ENCODE data around the gene LRRC74B. TPM values are rescaled to one million over a fixed set of nuclear protein-coding genes. Genes with fewer than 3 reads are reported as not detected.

The LRRC74B gene, protein sequence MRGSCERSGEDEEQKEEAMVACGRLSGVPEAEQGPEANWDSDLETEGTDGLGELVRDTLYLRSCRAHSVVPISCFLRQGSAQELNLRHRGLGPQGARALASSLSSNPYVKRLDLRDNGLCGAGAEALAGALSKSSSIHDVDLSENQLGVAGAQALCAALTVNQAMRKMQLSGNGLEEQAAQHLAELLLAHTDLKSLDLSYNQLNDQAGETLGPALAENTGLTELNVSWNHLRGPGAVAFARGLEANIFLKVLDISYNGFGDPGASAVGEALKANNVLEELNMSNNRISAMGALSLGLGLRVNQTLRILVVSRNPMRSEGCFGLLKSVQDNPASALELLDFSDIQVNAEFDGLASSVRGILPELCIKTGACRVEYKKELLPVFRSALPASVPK
- not detected for total RNA-seq (ENCODE audit: unreplicated experiment)
- long read RNA-seq: 0 reads

DNA sequence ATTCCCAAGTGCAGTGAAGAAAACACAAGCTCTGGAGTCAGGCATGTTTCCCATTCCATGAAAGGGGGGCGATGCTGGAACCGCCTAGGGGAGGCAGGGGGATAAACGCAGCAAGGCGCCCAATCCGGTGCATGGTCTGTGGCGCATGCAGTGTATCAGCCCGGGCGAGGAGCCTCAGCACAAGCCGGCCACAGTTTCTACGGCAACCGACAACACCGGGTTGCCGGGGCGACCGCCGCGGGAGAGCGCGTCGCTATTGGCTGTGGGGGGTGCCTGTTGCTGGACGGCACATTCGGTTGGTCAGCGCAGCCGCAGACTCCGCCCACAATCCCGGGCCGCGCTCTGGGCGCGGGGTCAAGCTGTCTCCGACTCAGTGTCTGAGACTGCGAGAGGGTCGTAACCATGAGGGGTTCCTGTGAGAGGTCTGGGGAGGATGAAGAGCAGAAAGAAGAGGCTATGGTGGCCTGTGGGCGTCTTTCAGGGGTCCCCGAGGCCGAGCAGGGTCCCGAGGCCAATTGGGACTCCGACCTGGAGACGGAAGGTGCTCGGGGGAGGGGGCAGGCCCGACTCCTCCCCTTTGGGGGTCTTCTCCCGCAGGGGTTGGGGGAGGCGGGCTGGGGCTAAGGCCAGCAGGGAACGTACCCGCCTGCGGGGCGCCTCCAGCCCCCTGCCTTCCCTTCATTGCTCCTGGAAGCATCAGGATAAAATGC lies at the start of gene LRRC74B:
Gene LRRC74B, plus strand, starts transcription at position 362 of the 710 bp plus-strand sequence. Its CDS starts 41 bp downstream, at position 403.
- TF ChIP-seq, protein P1, sequence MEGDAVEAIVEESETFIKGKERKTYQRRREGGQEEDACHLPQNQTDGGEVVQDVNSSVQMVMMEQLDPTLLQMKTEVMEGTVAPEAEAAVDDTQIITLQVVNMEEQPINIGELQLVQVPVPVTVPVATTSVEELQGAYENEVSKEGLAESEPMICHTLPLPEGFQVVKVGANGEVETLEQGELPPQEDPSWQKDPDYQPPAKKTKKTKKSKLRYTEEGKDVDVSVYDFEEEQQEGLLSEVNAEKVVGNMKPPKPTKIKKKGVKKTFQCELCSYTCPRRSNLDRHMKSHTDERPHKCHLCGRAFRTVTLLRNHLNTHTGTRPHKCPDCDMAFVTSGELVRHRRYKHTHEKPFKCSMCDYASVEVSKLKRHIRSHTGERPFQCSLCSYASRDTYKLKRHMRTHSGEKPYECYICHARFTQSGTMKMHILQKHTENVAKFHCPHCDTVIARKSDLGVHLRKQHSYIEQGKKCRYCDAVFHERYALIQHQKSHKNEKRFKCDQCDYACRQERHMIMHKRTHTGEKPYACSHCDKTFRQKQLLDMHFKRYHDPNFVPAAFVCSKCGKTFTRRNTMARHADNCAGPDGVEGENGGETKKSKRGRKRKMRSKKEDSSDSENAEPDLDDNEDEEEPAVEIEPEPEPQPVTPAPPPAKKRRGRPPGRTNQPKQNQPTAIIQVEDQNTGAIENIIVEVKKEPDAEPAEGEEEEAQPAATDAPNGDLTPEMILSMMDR (IDR thresholded peaks at IDR 0.05; ENCODE audit: unreplicated experiment): no peak
- Mint-ChIP-seq H3K27me3 (ENCODE audit: unreplicated experiment) (peaks cover 2% of the 10 kb centered on the region), H3K27ac (ENCODE audit: unreplicated experiment) (peak within 1 kb of the TSS; percentile 97), H3K36me3 (ENCODE audit: low read depth, unreplicated experiment) (no peaks in the 10 kb centered on the region), H3K4me3 (ENCODE audit: unreplicated experiment) (peak within 1 kb of the TSS; percentile 95), H3K4me1 (ENCODE audit: unreplicated experiment) (no peaks in the 10 kb centered on the region), H3K9me3 (ENCODE audit: unreplicated experiment) (no peaks in the 10 kb centered on the region)
- DNase-seq (ENCODE audit: low spot score): peak; percentile 98

DNA sequence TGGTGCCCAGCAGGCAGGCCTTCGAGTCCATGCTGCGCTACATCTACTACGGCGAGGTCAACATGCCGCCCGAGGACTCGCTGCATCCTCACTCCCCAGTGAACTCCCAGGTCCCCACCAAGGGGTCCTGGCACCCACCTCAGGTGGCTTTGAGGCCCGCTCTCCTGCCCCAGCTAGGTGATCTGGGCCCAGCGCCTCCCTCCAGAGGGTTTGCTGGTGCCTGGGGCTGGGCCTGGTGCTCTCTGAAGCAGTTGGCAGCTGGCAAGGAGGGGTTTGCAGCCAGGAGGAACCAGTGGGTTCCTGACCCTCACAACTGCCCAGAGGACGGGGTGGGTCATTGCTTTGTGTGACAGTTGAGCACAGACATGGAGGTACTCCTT lies 49.7 kb upstream of the LRRC74B start:
- no peak overlapping the region for H3K27ac Mint-ChIP-seq (ENCODE audit: unreplicated experiment)
- H3K36me3 Mint-ChIP-seq (ENCODE audit: low read depth, unreplicated experiment): peaks cover 8% of the 10 kb centered on the region
- no peak for DNase-seq (ENCODE audit: low spot score)
- TF ChIP-seq, protein P1 (IDR thresholded peaks at IDR 0.05; ENCODE audit: unreplicated experiment): no peak
- peaks cover 2% of the 10 kb centered on the region for H3K4me1 Mint-ChIP-seq (ENCODE audit: unreplicated experiment)
- H3K4me3 Mint-ChIP-seq (ENCODE audit: unreplicated experiment): no peak overlapping the region
- peaks cover 6% of the 10 kb centered on the region for H3K27me3 Mint-ChIP-seq (ENCODE audit: unreplicated experiment)
- no peaks in the 10 kb centered on the region for H3K9me3 Mint-ChIP-seq (ENCODE audit: unreplicated experiment)

DNA sequence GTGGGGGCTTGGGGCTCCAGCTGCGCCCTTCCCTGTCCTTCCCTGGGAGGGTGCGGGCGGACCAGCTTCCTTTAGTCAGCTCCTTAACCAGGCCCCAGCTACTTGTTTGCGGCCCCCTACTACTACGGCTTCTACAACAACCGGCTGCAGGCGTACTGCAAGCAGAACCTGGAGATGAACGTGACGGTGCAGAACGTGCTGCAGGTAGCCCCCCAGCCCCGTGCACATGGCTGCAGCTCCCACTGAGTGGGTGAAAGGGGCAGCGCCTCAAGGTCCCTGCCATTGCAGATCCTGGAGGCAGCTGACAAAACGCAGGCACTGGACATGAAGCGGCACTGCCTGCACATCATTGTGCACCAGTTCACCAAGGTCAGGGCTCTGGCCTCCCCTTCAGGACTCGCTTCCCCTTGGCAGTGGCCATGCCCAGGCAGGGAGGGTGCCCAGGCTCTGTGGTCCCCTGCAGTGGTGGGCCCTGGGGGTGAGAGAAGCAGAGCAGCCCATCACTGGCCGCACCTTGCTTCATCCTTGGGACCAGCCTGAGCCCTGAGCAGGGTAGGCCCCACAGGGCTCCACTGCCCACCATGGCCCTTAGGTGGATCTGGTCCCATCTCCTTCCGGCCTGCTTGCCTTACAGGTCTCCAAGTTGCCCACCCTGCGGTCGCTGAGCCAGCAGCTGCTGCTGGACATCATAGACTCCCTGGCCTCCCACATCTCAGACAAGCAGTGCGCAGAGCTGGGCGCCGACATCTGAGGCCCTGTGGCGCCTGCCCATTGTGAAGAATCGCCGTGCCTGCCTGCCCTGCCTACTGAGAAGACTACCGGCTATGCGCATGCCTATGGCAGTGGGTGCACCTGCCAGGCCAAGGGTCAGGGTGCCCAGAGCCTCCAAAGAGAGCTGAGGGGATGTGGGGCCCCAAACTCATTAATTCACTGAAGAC lies 48.9 kb upstream of the LRRC74B start:
- Mint-ChIP-seq H3K4me1 (ENCODE audit: unreplicated experiment) (peaks cover 4% of the 10 kb centered on the region), H3K9me3 (ENCODE audit: unreplicated experiment) (no peaks in the 10 kb centered on the region), H3K4me3 (ENCODE audit: unreplicated experiment) (no peak overlapping the region), H3K27ac (ENCODE audit: unreplicated experiment) (no peak overlapping the region), H3K27me3 (ENCODE audit: unreplicated experiment) (peaks cover 7% of the 10 kb centered on the region), H3K36me3 (ENCODE audit: low read depth, unreplicated experiment) (peaks cover 8% of the 10 kb centered on the region)
- TF ChIP-seq, protein P1 (IDR thresholded peaks at IDR 0.05; ENCODE audit: unreplicated experiment): no peak
- no peak for DNase-seq (ENCODE audit: low spot score)

DNA sequence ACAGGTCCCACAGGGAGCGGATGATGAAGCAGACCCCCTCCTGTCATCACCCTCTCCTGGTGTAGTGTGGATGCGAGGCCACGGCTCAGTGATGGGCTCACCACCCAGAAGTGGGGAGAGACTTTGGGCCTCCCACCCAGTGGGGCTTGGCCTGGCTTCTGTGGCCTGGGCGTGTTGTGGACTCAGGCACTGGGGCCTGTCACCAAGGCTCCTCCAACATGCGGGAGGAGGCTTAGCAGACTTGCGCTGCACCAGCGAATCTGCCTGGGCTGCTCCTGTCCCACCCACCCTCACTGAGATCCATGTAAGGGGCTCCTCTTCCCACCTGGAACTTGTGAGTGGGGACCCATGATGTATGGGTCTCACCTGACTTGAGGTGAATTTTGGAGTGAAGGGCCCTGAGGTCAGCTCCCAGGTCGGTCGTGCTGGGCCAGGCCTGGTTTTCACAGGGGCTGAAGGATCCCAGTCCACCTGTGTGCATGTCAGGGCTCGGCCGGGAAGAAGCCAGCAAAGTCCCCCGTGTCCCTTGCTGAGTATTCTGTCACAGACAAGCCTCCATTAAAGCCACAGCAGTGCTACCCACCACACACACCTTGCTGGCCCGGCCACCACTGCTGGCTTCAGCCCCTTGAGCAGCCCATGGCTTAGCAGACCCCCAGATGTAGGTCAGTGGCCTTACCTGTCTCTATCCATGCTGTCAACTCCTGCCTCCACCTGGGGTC lies 48.0 kb upstream of the LRRC74B start:
- no peaks in the 10 kb centered on the region for H3K9me3 Mint-ChIP-seq (ENCODE audit: unreplicated experiment)
- peaks cover 8% of the 10 kb centered on the region for H3K27me3 Mint-ChIP-seq (ENCODE audit: unreplicated experiment)
- no peak overlapping the region for H3K4me3 Mint-ChIP-seq (ENCODE audit: unreplicated experiment)
- H3K4me1 Mint-ChIP-seq (ENCODE audit: unreplicated experiment): peaks cover 4% of the 10 kb centered on the region
- H3K36me3 Mint-ChIP-seq (ENCODE audit: low read depth, unreplicated experiment): peaks cover 8% of the 10 kb centered on the region
- no peak overlapping the region for H3K27ac Mint-ChIP-seq (ENCODE audit: unreplicated experiment)
- TF ChIP-seq, protein P1 (IDR thresholded peaks at IDR 0.05; ENCODE audit: unreplicated experiment): no peak
- no peak for DNase-seq (ENCODE audit: low spot score)
